ENCODE measurements around the gene RAP1GAP2. TPM values are rescaled to one million over a fixed set of nuclear protein-coding genes. Genes with fewer than 3 reads are reported as not detected.
"Not testable (repeated sequence)": the region's sequence is repeated elsewhere in the genome, so short reads cannot be mapped to it uniquely, and the experiment has no call there.

The RAP1GAP2 gene
- polyA plus RNA-seq, 4 donors, result 23.3 to 28.2 (median 24.7) TPM

DNA sequence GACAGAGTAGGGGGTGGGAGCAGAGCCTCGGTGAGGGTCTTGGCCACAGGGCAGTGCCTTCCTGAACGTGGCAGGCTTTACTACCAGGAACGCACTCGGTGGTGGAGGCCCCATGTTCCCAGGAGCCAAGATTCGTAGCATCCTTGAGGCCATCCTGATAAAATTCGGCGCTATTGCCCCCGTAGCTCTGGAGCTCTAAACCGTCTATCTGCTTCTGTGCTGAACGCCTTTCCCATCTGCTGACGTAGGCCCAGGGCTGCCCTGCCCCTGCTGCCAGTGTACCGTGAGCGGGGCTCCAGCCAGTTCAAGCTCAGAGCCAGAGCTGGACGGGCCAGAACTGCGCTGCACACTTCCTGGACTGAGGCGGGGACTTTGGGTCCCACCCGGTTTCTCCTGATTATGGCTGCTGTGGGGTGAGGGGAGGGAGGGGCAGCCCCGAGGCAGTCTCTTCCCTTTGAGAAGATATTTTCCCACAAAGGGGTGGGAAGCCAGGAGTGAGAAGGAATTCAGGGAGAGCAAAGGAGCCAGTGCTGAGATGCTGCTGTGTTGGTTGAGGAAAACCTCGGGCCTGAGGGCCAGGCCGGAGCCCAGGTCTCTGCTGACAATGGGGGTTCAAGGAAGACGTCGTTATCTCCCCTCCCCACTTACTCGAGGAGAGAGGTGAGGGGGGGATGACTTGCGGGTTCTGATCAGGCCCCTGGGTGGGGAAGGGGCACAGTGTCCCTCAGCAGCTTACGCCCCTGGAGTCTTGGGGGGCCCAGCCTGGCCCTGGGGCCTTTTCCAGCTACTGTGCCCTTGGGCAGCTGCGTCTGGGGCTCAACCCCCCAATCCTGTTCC is 237.7 kb downstream of the RAP1GAP2 start:
- no peak for DNase-seq (ENCODE audit: low read depth in 4 of 4, low spot score in 3 of 4)

DNA sequence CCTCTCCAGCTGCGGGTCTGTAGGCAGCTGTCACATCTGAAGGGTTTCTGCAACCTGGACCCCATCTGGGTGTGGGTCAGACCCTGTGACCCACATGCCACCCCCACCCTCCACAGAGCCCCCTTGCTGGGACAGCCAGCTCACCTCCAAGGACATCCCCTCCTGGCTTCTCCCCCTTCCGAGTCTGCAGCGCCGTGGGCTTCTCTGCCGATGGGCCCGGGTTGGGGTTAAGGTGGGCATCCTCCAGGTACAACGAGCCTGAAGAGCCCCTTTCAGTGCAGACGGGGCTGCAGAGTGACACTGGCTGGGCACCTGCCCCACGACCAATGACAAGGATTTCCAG is 238.3 kb downstream of the RAP1GAP2 start:
- no peak for DNase-seq (ENCODE audit: low read depth in 4 of 4, low spot score in 3 of 4)

DNA sequence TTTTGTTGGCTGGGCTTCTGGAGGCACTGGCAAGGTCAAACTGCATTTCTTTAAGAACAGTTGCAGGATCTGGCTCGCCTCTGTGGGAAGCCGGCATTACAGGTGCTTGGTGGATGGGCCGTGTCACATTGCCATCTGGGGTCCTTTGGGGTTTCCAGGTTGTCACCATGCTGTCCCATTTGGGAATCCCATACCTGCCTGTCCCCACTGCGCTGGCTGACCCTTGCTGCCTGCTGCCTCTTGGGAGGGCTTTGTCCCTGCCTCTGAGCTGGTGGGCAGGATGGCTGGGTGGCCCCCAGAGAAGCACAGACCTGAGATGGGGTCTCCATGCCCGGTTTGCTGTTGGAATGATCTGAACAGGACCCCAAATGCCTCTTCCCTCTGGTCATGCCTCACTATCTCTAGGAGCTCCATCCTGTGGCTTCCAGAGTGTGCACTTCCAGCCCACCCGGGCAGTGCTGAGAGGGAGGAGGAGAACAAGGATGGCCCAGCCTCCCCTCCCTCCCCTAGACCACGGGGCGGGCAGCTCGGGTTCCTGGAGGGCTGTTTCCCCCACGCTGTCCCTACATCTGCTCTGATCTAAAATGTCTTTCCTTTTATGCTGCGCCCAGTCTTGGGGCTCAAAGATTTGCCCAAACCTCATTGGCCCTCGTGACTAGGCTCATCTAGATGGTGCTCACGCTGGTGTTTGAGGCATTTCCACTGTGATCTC is 239.2 kb downstream of the RAP1GAP2 start:
- no peak for DNase-seq (ENCODE audit: low read depth in 4 of 4, low spot score in 3 of 4)

DNA sequence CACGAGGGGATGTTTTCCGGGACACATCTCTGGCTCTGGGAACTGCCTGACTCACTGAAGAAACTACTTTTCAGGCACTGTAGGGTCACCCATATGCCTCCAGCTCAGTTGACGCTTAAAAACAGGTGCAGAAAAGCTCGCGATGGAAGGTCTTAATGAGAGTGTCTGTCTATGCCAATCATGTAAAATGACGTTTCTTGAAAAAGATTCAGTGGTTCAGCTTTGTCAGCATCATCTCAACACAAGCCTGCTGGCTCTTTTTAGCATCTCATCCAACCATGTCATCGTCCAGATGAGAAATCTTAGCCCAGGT is 239.7 kb downstream of the RAP1GAP2 start:
- DNase-seq (ENCODE audit: low read depth in 4 of 4, low spot score in 3 of 4), result no peak

DNA sequence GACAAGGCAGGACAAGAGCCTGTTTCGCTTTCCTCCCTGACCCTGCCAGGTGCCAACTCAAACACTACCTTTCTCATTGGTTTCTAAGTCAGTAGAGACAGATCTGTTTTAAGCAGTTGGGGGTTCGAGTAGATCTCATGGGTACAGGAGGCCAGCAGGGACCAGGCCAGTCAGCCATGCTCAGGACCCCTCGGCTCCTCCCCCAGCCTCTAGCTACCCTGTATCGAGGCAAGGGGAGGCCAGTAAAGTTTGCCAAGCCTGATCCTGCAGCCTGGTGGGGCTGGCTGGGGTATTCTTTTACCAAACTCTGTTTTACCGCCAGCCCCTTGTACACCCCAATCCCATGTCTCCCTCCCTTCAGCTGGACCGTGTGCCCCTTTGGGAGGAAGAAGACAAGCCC is 240.6 kb downstream of the RAP1GAP2 start:
- no peak for DNase-seq (ENCODE audit: low read depth in 4 of 4, low spot score in 3 of 4)

DNA sequence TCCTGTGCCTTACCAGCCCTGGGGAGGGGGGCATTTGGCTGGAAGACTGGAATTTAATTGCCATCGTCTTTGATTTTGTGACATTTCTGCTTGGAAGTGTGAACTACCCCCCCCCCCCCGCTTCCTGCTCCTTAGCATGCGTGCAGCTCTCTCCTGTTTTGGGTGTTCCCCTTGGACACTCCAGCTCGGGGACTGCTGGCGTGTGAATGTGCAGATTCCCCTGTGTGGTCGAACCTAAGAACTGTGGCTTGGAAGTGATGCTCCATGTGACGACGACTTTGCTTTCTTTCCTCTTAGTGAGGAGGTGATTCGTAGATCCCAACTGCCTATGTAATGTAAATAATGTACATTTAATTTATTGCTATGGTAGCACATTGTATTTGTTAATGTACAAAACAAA is 241.0 kb downstream of the RAP1GAP2 start:
- DNase-seq (ENCODE audit: low read depth in 4 of 4, low spot score in 3 of 4), result no peak

DNA sequence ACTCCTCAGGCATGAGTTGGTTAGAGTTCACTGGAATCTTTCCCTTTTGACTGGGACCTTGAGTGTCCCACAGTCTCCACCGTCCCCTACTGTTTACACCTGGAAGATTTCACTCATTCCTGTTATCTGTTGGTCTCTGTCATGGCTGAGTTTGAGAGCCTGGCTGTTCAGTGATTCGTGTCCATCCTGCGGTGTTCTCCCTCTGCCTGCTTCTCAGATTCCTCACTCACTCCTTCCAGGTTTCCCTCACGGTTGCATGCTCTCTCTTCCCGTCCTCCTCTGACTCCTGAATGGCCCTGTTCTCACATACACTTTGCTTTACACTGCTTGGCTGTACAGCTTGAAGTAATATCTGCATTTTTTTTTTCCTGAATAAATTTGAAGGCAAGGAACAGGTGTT is 242.7 kb downstream of the RAP1GAP2 start:
- DNase-seq (ENCODE audit: low read depth in 4 of 4, low spot score in 3 of 4), result no peak

DNA sequence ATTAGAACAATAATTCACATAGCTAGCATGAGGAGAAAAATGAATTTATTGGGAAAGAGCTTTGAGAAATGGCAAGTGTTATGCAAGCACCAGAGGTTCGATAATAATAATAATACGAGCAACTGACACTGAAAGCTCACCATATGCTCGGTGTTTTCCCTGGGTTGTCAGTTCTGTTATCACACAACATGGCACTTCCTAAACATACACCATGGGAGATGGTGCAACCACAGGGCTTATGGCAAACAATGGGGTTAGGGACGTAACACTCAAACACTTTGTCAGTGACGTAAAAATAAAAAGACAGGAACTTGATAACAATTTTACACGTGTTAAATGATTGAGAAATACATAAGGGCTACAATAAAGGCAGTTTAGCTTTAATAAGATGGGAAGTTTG is 243.5 kb downstream of the RAP1GAP2 start:
- DNase-seq (ENCODE audit: low read depth in 4 of 4, low spot score in 3 of 4), result no peak

DNA sequence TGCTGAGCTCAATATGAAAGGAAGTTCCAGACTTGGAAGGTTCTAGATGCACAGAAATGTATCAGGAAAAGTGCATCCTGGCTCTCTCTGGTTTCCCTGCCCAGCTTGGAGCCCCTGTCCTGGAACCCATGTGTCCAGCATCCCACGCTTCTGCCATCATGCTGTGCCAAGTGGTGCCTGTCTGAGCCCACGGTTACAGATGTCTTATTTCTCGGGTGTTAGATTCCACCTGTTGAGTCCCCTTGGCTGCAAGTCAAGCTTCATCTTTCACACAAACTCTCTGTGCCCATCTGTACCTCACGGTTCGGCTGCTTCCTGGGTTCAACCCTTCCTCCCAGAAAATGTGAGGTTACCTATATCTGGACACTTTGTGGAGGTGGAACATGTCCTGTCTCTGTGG is 244.6 kb downstream of the RAP1GAP2 start:
- DNase-seq (ENCODE audit: low read depth in 4 of 4, low spot score in 3 of 4), result no peak

DNA sequence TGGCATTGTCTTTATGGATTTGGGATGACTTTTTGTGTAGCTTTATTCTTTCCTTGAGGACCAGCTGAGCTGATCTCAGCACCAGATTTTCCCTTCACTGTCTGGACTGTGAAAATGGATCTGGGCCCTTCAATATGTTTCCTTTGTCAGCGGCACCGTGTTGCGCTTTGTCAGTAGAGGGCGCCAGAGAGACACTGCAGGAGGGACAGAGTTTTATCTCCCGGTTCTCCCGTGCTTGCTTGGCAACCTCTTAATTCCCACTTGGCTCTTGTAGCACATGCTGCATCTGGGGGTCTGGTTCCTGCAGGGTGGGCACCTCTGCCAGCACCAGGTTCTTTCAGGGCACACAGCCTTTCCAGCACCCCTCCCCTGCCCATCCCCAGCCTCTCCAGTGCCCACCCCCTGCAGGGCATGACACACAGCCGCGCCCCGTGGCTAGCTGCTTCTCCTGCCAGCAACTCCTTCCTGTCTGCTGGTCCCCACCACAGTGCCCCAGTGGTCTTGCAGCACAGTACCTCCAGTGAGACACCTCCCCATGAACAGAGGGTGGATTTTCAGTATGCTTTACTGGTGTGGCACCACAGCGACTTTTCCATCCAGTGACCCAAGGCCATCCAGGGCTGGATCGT is 247.6 kb downstream of the RAP1GAP2 start:
- DNase-seq (ENCODE audit: low read depth in 4 of 4, low spot score in 3 of 4), result no peak

DNA sequence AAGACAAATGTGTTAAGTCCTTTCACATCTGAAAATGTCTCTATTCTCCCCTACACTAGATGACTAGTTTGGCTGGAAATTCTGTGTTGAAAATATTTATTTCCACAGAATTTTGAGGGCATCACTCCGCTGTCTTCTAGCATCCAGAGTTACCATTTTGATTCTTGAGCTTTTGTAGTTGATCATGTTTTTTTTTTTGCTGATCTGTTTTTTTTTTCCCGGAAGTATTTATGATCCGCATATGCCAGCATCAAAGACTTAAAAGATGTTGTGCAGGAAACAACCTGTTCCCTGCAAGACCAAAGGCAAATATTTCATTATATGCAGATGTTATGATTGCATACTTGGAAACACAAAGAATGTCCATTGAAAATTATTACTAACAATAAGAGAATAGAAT is 250.5 kb downstream of the RAP1GAP2 start:
- no peak for DNase-seq (ENCODE audit: low read depth in 4 of 4, low spot score in 3 of 4)

DNA sequence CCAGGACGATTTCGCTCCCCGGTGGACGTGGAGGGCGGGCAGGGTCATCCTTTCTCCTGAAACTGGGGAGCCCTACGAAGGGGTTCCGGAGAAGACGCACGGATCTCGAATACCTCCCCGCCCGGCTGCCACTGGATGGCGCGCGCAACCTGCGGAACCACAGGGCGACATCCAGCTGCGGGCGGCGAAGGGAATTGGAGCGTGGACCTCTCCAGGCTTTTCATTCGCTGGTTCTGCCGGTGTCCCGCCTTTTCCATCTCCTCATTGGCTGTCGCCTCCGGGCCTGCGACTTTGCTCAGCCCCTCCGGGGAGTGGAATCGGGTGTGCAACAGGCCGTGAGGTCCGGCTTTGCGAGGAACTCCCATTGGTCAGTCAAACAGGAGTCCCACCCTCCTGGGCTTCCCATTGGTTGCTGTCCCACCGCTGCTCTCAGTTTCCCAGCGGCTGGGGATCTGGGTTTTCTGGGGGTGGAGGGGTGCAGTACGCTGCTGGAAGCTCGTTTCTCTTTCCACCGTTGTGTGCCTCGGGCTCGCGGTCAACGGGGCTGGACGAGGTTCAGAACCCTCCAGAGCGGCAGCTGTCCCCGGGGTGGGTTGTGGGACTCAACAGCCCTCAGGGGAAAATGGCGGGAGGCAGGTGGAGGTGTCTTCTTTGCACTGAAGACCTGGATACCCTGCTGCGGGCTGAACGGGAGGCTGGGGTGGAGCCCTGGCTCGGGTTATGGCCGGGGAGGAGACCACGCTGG is 252.7 kb downstream of the RAP1GAP2 start:
- DNase-seq (ENCODE audit: low read depth in 4 of 4, low spot score in 3 of 4), result peak; percentile 80 to 97 (median 92)

DNA sequence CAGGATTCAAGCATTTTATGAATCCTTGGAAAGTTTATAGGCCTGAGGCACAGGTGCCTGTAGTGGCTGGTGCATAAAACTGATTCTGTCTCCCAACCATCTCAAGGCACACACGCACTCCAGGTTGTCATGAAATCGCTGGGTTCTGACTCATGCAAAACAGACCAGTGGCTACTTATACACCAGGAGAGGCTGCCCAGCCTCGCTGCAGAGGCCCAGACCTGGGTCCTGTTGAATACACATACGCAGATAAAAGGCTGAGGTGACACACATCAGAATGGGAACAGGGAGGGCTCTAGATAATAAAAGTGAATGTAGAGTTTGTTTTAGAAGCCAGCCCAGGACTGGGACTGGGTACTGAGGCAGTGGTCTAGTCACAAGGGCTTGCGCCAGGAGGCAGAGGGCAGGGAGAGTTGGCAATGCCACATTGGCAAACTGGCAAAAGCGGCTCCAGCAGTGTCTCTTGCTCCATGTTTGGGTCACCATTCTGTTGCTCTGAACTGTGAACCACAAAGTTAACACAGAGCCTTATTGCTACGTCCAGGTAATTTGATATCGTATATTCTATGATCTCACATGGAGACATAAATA is 253.6 kb downstream of the RAP1GAP2 start:
- DNase-seq (ENCODE audit: low read depth in 4 of 4, low spot score in 3 of 4), result no peak

DNA sequence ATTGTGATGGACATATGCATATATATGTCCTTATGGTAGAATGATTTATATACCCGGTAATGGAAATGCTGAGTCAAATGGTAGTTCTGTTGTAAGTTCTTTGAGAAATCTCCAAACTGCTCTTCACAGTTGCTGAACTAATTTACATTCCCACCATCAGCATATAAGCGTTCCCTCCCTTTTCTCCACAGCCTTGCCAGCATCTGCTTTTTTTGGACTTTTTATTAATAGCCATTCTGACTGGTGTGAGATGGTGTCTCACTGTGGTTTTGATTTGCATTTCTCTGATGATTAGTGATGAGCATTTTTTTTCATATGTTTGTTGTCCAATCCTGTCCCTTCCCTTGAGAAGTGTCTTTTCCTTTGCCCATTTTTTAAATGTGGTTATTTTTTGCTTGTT is 258.6 kb downstream of the RAP1GAP2 start:
- not testable (repeated sequence) for DNase-seq (ENCODE audit: low read depth in 4 of 4, low spot score in 3 of 4)

DNA sequence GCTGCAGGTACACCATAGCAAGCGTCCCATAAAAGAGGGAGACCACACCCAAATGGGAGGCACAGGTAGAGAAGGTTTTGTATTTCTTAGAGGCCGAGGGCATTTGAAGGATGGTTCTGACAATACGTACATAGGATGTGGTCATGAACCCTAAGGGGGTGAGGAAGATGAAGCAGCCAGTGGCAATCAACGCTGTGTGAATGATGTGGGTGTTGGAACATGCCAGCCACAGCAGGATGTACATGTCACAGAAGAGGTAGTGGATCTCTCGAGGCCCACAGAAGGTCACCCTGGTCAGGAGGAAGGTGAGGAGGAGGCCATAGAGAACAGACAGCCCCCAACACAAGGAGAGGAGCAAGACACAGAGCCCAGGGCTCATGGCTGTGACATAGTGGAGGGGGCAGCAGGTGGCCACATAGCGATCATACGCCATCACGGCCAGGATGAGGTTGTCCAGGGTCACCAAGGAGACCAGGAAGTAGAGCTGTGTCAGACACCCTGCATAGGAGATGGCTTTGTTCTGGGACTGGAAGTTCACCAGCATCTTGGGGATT is 266.7 kb downstream of the RAP1GAP2 start:
- not testable (repeated sequence) for DNase-seq (ENCODE audit: low read depth in 4 of 4, low spot score in 3 of 4)

DNA sequence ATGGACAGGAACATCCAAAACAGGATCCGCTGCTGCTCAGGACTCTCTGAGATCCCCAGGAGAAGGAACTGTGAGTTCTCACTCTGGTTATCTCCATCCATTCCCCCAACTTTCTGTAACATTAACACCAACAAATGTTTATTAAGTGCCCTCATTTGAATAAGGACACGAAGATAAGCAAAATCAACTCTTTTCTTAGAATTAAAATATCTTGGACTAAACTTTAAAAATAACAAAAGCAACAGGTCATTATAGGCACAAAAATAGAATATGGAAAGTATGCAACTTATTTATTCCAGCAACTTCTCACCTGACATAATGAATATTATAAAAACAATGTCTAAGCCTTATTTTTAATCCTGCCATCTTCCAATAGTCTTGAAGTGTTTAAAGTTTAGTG is 267.3 kb downstream of the RAP1GAP2 start, which contains the start of gene OR1D5:
Gene OR1D5, minus strand, starts transcription at position 101 of the 400 bp plus-strand sequence. Its CDS starts 0 bp downstream, at position 101.
- DNase-seq (ENCODE audit: low read depth in 4 of 4, low spot score in 3 of 4), result not testable (repeated sequence)

DNA sequence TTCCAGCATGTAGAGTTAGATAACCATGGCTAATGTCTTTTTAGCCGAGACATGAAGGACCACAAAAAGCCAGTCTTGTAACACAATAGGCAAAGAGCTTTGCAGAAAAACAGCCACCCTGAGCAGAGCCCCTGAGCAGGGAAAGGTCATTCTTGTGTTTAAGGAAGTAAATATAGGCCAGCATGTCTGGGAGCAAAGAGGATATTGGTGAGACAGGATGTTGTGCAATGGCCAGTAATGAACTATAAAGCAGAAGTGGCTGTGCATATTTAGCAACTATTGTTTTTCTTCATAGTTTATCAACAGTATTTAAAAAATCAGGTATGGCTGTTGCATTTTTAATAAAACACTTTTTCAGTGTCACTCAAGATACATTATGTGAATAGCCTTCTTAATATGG is 269.0 kb downstream of the RAP1GAP2 start:
- DNase-seq (ENCODE audit: low read depth in 4 of 4, low spot score in 3 of 4), result not testable (repeated sequence)

DNA sequence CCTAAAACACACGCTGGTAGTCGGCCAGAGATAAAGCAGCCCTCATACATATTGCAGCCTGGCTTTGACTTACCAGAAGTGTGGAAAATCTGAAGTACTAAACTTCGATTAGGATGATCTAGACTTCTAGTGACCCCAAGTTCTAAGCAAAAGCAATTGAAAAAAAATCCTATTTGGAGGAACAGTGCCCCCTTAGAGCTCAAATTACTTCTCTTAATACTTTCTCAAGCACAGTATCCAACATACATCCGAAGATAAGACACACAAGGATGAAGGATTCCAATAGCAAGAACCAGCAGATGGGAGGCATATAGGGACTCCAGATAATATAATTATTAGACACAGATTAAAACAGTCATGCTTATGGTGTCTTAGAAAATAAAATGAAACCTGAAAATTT is 277.6 kb downstream of the RAP1GAP2 start:
- not testable (repeated sequence) for DNase-seq (ENCODE audit: low read depth in 4 of 4, low spot score in 3 of 4)
